Tibial artery (tissue), 4 donors: ENCODE data around the gene TCEANC.

Experiments used
- DNase-seq, 2 donors: peaks; one replicate each; pipeline ENCODE4 v3.0.0-alpha.2; 2019
- H3K27ac ChIP-seq, 2 donors: fragments of 200-600 bp; sonication (generic) in 1 of 2; 1 replicate in 1 of 2; 2 replicates in 1 of 2; pipeline ENCODE4 v1.5.1; 2018 to 2019; ENCODE audit warnings: mild to moderate bottlenecking in 1 of 2
- H3K27me3 ChIP-seq, 2 donors: fragments of 200-600 bp; sonication (generic) in 1 of 2; one replicate each; pipeline versions ENCODE4 v1.5.1 to v1.6.0; 2016 to 2019
- H3K36me3 ChIP-seq, 3 donors: fragments of 200-600 bp; sonication (generic) in 2 of 3; one replicate each; pipeline ENCODE4 v1.5.1; 2016 to 2019; ENCODE audit warnings: mild to moderate bottlenecking in 2 of 3
- H3K4me1 ChIP-seq, 4 donors: fragments of 200-600 bp; sonication (generic) in 2 of 4; 1 replicate in 3 of 4; 2 replicates in 1 of 4; pipeline ENCODE4 v1.5.1; 2016 to 2019
- H3K4me3 ChIP-seq, 2 donors: fragments of 200-600 bp; sonication (generic) in 1 of 2; 1 replicate in 1 of 2; 2 replicates in 1 of 2; pipeline ENCODE4 v1.5.1; 2018 to 2019; ENCODE audit warnings: mild to moderate bottlenecking in 2 of 2
- H3K9me3 ChIP-seq, 3 donors: fragments of 200-600 bp; sonication (generic) in 1 of 3; one replicate each; pipeline ENCODE4 v1.5.1; 2016 to 2019
- CTCF ChIP-seq, 2 experiments: fragments of 200-600 bp in 1 of 2; fragments of 450-650 bp in 1 of 2; IDR thresholded peaks; one replicate each; pipeline ENCODE4 v1.5.1; 2017 to 2019; ENCODE audit warnings: antibody characterized with exemption in 2 of 2, mild to moderate bottlenecking in 1 of 2, moderate library complexity in 1 of 2
- intact Hi-C: fragments of 100-400 bp; cut with DNase I; formaldehyde crosslinking; loops from one replicate; pipeline ENCODE4 v1.15.0; 2023; ENCODE audit warnings: low total_unique reads

Gene TCEANC

GRCh38 chrX:13659063-13659462, 6.1 kb downstream of the TCEANC start:
- peaks cover 0 to 20% (median 0%) of the 10 kb centered on the region in 3 donors for H3K36me3 ChIP-seq
- H3K27ac ChIP-seq, result peak overlapping the region; percentile 22 to 62
- H3K4me3 ChIP-seq, result no peak overlapping the region
- intact Hi-C loops, result loop anchor here (5.0 kb wide), 1 partner anchor 373 kb away; no protein-coding TSS in a partner anchor
- H3K4me1 ChIP-seq, result peaks cover 0 to 8% (median 4%) of the 10 kb centered on the region in 4 donors
- no peak for DNase-seq
- no peaks in the 10 kb centered on the region for H3K27me3 ChIP-seq
- TF ChIP-seq CTCF (IDR thresholded peaks at IDR 0.05), result no peak
- H3K9me3 ChIP-seq, result no peaks in the 10 kb centered on the region

GRCh38 chrX:13661735-13662288, 8.9 kb downstream of the TCEANC start:
- H3K4me3 ChIP-seq, result peak overlapping the region; percentile 29 to 31

GRCh38 chrX:13662355-13662791, 9.4 kb downstream of the TCEANC start:
- no peak for TF ChIP-seq CTCF (IDR thresholded peaks at IDR 0.05)
- no peaks in the 10 kb centered on the region for H3K27me3 ChIP-seq
- peaks cover 0 to 14% (median 3%) of the 10 kb centered on the region in 4 donors for H3K4me1 ChIP-seq
- peaks cover 0 to 11% (median 0%) of the 10 kb centered on the region in 3 donors for H3K36me3 ChIP-seq
- peak overlapping the region; percentile 29 to 31 for H3K4me3 ChIP-seq
- H3K9me3 ChIP-seq, result no peaks in the 10 kb centered on the region
- peak overlapping the region; percentile 50 to 60 for H3K27ac ChIP-seq
- no peak for DNase-seq
- intact Hi-C loops, result no loop called here

More at GRCh38 chrX:13661735-13662288, 8.9 kb downstream of the TCEANC start:
- Histone ChIP-seq H3K27ac (peak overlapping the region; percentile 50 to 60), H3K9me3 (no peaks in the 10 kb centered on the region), H3K27me3 (no peaks in the 10 kb centered on the region), H3K36me3 (peaks cover 0 to 11% (median 0%) of the 10 kb centered on the region in 3 donors), H3K4me1 (peaks cover 0 to 9% (median 2%) of the 10 kb centered on the region in 4 donors)
- no peak for DNase-seq
- intact Hi-C loops, result no loop called here
- TF ChIP-seq CTCF (IDR thresholded peaks at IDR 0.05), result no peak

- intact Hi-C loops, result no loop called here
- Histone ChIP-seq H3K27ac (peak overlapping the region; percentile 41 to 43), H3K4me1 (peaks cover 0 to 14% (median 3%) of the 10 kb centered on the region in 4 donors), H3K36me3 (peaks cover 0 to 11% (median 0%) of the 10 kb centered on the region in 3 donors), H3K9me3 (no peaks in the 10 kb centered on the region), H3K4me3 (no peak overlapping the region), H3K27me3 (no peaks in the 10 kb centered on the region)
- no peak for TF ChIP-seq CTCF (IDR thresholded peaks at IDR 0.05)
- no peak for DNase-seq
Observed at GRCh38 chrX:13664020-13664419, 11.1 kb downstream of the TCEANC start.

GRCh38 chrX:13666836-13667235, 13.9 kb downstream of the TCEANC start:
- no peak overlapping the region for H3K27ac ChIP-seq
- H3K36me3 ChIP-seq, result peaks cover 0 to 11% (median 0%) of the 10 kb centered on the region in 3 donors
- intact Hi-C loops, result no loop called here
- H3K4me1 ChIP-seq, result peaks cover 0 to 14% (median 3%) of the 10 kb centered on the region in 4 donors
- no peak for TF ChIP-seq CTCF (IDR thresholded peaks at IDR 0.05)
- H3K4me3 ChIP-seq, result no peak overlapping the region
- no peak for DNase-seq
- H3K9me3 ChIP-seq, result no peaks in the 10 kb centered on the region
- H3K27me3 ChIP-seq, result no peaks in the 10 kb centered on the region
